Natural killer cell treated with Interleukin-12 subunit alpha and Interleukin-12 subunit beta and Interleukin-15 and Interleukin-18, amount 100 ng/mL, for 72 hours (primary cell): ENCODE results near the gene ZFAND4. TPM values are rescaled to one million over a fixed set of nuclear protein-coding genes. Genes with fewer than 3 reads are reported as not detected.
"Not testable (repeated sequence)": the region's sequence is repeated elsewhere in the genome, so short reads cannot be mapped to it uniquely, and the experiment has no call there.

ENCODE experiments used
- ATAC-seq, 2 donors: fragments of 150-1000 bp; cut with Tn5 transposase in 1 of 2; sonication (Bioruptor Pico), chemical (Tn5 transposase) in 1 of 2; 2 replicates each; pipeline ENCODE4 v1.10.0; 2021
- DNase-seq: peaks from one replicate; pipeline ENCODE4 v3.0.0; 2022; ENCODE audit warnings: low spot score
- H3K27ac Mint-ChIP-seq, 2 donors: 1 replicate in 1 of 2; 2 replicates in 1 of 2; pipeline ENCODE4 v1.8.0; 2022; ENCODE audit warnings: mixed read lengths in 2 of 2, mild to moderate bottlenecking in 1 of 2, moderate library complexity in 1 of 2
- H3K27me3 Mint-ChIP-seq, 2 donors: 1 replicate in 1 of 2; 2 replicates in 1 of 2; pipeline ENCODE4 v1.8.0; 2022; ENCODE audit warnings: mixed read lengths in 2 of 2
- H3K36me3 Mint-ChIP-seq: one replicate; pipeline ENCODE4 v1.8.0; 2022; ENCODE audit warnings: mixed read lengths
- H3K4me1 Mint-ChIP-seq, 2 donors: 1 replicate in 1 of 2; 2 replicates in 1 of 2; pipeline ENCODE4 v1.8.0; 2022; ENCODE audit warnings: low read depth in 2 of 2, mixed read lengths in 2 of 2, mild to moderate bottlenecking in 1 of 2
- H3K4me3 Mint-ChIP-seq: one replicate; pipeline ENCODE4 v1.8.0; 2022; ENCODE audit warnings: mixed read lengths
- H3K9me3 Mint-ChIP-seq: 2 replicates; pipeline ENCODE4 v1.8.0; 2022; ENCODE audit warnings: mixed read lengths
- total RNA-seq, 2 donors: library from RNA; stranded (reverse); gene quantifications; one replicate each; pipeline ENCODE4 v1.2.3, GENCODE V29; 2022

The ZFAND4 gene
- total RNA-seq, 2 donors from 2014 or later, result 23.5 to 24.7 TPM

- no peaks in the 10 kb centered on the region for H3K27me3 Mint-ChIP-seq
- no peak for ATAC-seq
- peaks cover under 1% of the 10 kb centered on the region for H3K9me3 Mint-ChIP-seq
- peak overlapping the region; percentile 25 to 67 for H3K27ac Mint-ChIP-seq
- peaks cover 15% of the 10 kb centered on the region for H3K36me3 Mint-ChIP-seq
- peaks cover 32 to 39% of the 10 kb centered on the region in 2 donors for H3K4me1 Mint-ChIP-seq
- no peak for DNase-seq
- H3K4me3 Mint-ChIP-seq, result peak overlapping the region; percentile 11
Observed at GRCh38 chr10:45655219-45655618, 17.4 kb downstream of the ZFAND4 start.

GRCh38 chr10:45654753-45655141, 17.8 kb downstream of the ZFAND4 start:
- H3K9me3 Mint-ChIP-seq, H3K4me3 Mint-ChIP-seq, DNase-seq, H3K27me3 Mint-ChIP-seq, ATAC-seq: not testable (repeated sequence)
- H3K36me3 Mint-ChIP-seq, result peaks cover 13% of the 10 kb centered on the region
- H3K27ac Mint-ChIP-seq, result peak overlapping the region; percentile 25 to 67
- H3K4me1 Mint-ChIP-seq, result peaks cover 32 to 39% of the 10 kb centered on the region in 2 donors

GRCh38 chr10:45653454-45653853, 19.1 kb downstream of the ZFAND4 start:
- H3K4me1 Mint-ChIP-seq, result peaks cover 32 to 33% of the 10 kb centered on the region in 2 donors
- H3K9me3 Mint-ChIP-seq, result no peaks in the 10 kb centered on the region
- H3K36me3 Mint-ChIP-seq, result peaks cover 7% of the 10 kb centered on the region
- no peak for ATAC-seq
- no peak for DNase-seq
- no peaks in the 10 kb centered on the region for H3K27me3 Mint-ChIP-seq
- H3K27ac Mint-ChIP-seq, result no peak overlapping the region
- H3K4me3 Mint-ChIP-seq, result no peak overlapping the region

DNA sequence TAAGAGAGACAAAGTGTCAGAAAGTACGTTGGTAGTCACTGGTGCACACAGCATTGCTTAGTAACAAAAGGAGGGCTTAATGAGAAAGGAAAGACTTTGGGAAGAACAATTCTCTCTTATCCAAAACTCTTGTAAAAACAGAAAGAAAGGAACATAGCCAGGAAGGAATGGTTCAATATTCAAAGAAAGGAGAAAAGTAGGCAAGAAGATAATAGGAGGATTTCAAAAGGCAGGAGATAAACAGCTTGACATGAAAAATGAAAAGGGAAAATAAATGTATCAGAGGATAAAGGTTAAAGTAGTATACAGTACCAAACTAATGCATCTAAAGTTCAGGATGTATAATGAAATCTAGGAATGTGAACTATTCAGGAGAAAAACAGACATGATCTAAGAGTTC, 20.1 kb downstream of the ZFAND4 start:
- peaks cover 26 to 28% of the 10 kb centered on the region in 2 donors for H3K4me1 Mint-ChIP-seq
- H3K9me3 Mint-ChIP-seq, result no peaks in the 10 kb centered on the region
- H3K27me3 Mint-ChIP-seq, result no peaks in the 10 kb centered on the region
- H3K27ac Mint-ChIP-seq, result no peak overlapping the region
- no peak for DNase-seq
- H3K4me3 Mint-ChIP-seq, result no peak overlapping the region
- H3K36me3 Mint-ChIP-seq, result peaks cover 7% of the 10 kb centered on the region
- no peak for ATAC-seq

DNA sequence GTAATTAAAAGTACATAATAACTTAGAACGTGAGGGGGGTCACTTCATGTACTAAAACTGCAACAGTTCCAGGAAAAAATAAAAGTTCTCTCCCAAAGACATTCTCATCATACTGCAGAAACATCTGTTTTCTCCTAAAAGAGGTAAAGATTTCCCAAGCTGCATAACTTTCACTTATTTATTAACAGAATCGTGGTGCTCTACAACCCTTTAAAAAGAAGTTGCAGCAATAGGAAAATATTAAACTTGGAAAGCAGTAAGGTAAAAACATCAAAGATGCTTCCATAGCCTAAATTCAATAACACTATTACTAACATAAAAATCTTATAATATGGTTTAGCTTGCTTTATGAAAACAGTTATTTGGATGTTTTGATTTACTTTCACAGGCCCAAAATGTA, 23.3 kb downstream of the ZFAND4 start:
- Mint-ChIP-seq H3K4me3 (no peak overlapping the region), H3K36me3 (peaks cover 9% of the 10 kb centered on the region), H3K27ac (no peak overlapping the region), H3K9me3 (no peaks in the 10 kb centered on the region), H3K4me1 (peaks cover 8 to 18% of the 10 kb centered on the region in 2 donors), H3K27me3 (no peaks in the 10 kb centered on the region)
- ATAC-seq (no peak), DNase-seq (no peak)

GRCh38 chr10:45647118-45647517, 25.5 kb downstream of the ZFAND4 start:
- DNase-seq (no peak), ATAC-seq (no peak)
- no peaks in the 10 kb centered on the region for H3K27me3 Mint-ChIP-seq
- H3K36me3 Mint-ChIP-seq, result peaks cover 9% of the 10 kb centered on the region
- H3K27ac Mint-ChIP-seq, result peak overlapping the region in 1 of 2 donors; percentile 44
- H3K9me3 Mint-ChIP-seq, result no peaks in the 10 kb centered on the region
- no peak overlapping the region for H3K4me3 Mint-ChIP-seq
- peaks cover 7% of the 10 kb centered on the region in 2 donors for H3K4me1 Mint-ChIP-seq

GRCh38 chr10:45646384-45647050, 26.1 kb downstream of the ZFAND4 start:
- Mint-ChIP-seq H3K27ac (peak overlapping the region in 1 of 2 donors; percentile 44), H3K4me3 (no peak overlapping the region), H3K36me3 (peaks cover 9% of the 10 kb centered on the region), H3K4me1 (peaks cover 7% of the 10 kb centered on the region in 2 donors), H3K9me3 (no peaks in the 10 kb centered on the region), H3K27me3 (no peaks in the 10 kb centered on the region)
- ATAC-seq (no peak), DNase-seq (no peak)

- peaks cover 7% of the 10 kb centered on the region in 2 donors for H3K4me1 Mint-ChIP-seq
- H3K27ac Mint-ChIP-seq, result no peak overlapping the region
- DNase-seq (no peak), ATAC-seq (no peak)
- H3K36me3 Mint-ChIP-seq, result peaks cover 9% of the 10 kb centered on the region
- no peaks in the 10 kb centered on the region for H3K9me3 Mint-ChIP-seq
- no peaks in the 10 kb centered on the region for H3K27me3 Mint-ChIP-seq
- no peak overlapping the region for H3K4me3 Mint-ChIP-seq
Observed at GRCh38 chr10:45644527-45644926, 28.0 kb downstream of the ZFAND4 start.

- Mint-ChIP-seq H3K27me3 (no peaks in the 10 kb centered on the region), H3K27ac (no peak overlapping the region), H3K9me3 (no peaks in the 10 kb centered on the region), H3K36me3 (no peaks in the 10 kb centered on the region), H3K4me1 (no peaks in the 10 kb centered on the region), H3K4me3 (no peak overlapping the region)
- ATAC-seq (no peak), DNase-seq (no peak)
Observed at GRCh38 chr10:45640941-45641340, 31.6 kb downstream of the ZFAND4 start.

GRCh38 chr10:45640049-45640448, 32.5 kb downstream of the ZFAND4 start:
- Mint-ChIP-seq H3K4me1 (no peaks in the 10 kb centered on the region), H3K27ac (no peak overlapping the region), H3K9me3 (no peaks in the 10 kb centered on the region), H3K27me3 (no peaks in the 10 kb centered on the region), H3K36me3 (no peaks in the 10 kb centered on the region), H3K4me3 (no peak overlapping the region)
- DNase-seq (no peak), ATAC-seq (no peak)

- no peaks in the 10 kb centered on the region for H3K27me3 Mint-ChIP-seq
- no peaks in the 10 kb centered on the region for H3K4me1 Mint-ChIP-seq
- no peak overlapping the region for H3K4me3 Mint-ChIP-seq
- ATAC-seq (no peak), DNase-seq (no peak)
- H3K36me3 Mint-ChIP-seq, result peaks cover 10% of the 10 kb centered on the region
- no peak overlapping the region for H3K27ac Mint-ChIP-seq
- H3K9me3 Mint-ChIP-seq, result no peaks in the 10 kb centered on the region
Observed at GRCh38 chr10:45627412-45628048, 45.0 kb downstream of the ZFAND4 start.

GRCh38 chr10:45625879-45626278, 46.7 kb downstream of the ZFAND4 start:
- Mint-ChIP-seq H3K4me3 (no peak overlapping the region), H3K9me3 (no peaks in the 10 kb centered on the region), H3K27me3 (no peaks in the 10 kb centered on the region), H3K36me3 (peaks cover 14% of the 10 kb centered on the region), H3K27ac (no peak overlapping the region), H3K4me1 (peaks cover 0 to 3% of the 10 kb centered on the region in 2 donors)
- no peak for DNase-seq
- ATAC-seq, result no peak

GRCh38 chr10:45624724-45625123, 47.8 kb downstream of the ZFAND4 start:
- ATAC-seq (no peak), DNase-seq (no peak)
- Mint-ChIP-seq H3K4me3 (no peak overlapping the region), H3K4me1 (peaks cover 0 to 3% of the 10 kb centered on the region in 2 donors), H3K36me3 (peaks cover 14% of the 10 kb centered on the region), H3K9me3 (no peaks in the 10 kb centered on the region), H3K27ac (peak overlapping the region in 1 of 2 donors; percentile 50), H3K27me3 (no peaks in the 10 kb centered on the region)

DNA sequence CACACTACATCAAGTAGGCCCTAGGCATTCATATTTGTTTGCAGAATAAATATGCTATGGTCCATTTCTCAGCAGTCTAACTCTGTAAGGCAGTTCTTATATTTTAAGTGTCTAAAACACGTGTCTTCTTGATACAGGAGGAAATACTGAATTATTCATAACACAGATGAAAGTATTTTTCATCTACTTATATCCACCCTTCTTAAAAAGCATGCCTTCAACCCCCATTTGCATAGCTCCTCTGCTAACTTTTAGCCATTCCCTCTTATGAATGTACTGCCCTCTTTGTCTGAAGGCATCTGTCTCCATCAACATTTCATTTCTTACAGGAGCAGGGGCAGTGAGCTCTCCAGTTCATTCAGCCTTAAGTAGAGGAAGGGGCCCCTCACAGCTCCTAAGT, 57.7 kb downstream of the ZFAND4 start:
- no peak for DNase-seq
- Mint-ChIP-seq H3K4me3 (no peak overlapping the region), H3K27ac (no peak overlapping the region), H3K4me1 (no peaks in the 10 kb centered on the region), H3K27me3 (no peaks in the 10 kb centered on the region), H3K9me3 (no peaks in the 10 kb centered on the region), H3K36me3 (peaks cover 14% of the 10 kb centered on the region)
- ATAC-seq, result no peak
